ENCODE data around the gene SLX4IP. TPM values are rescaled to one million over a fixed set of nuclear protein-coding genes. Genes with fewer than 3 reads are reported as not detected.

The SLX4IP gene
- total and polyA plus RNA-seq, 2 donors (not counting 1 experiment from before 2014, with no cell fraction given) = 2.0 to 8.1 TPM

DNA sequence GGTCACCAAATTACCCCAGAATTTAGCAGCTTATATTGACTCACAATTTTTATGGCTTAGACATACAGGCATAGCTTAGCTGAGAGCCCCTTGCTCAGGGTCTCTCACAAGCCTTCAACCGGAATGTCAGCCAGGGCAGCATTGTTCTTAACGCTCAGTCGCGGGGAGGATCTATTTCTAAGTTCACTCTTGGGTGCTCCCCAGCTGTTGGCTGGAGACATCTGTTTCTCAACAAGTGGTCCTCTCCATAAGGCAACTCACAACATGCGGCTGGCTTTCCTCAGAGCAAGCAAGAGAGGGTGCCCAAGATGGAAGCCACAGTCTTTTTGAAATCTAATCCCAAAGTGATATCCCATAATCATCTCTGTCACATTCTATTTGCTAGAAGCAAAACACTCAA lies 46.6 kb downstream of the SLX4IP start:
- Histone ChIP-seq H3K4me2 (replicated peaks; ENCODE audit: low read depth, low read length, poor library complexity, severe bottlenecking) (no peak overlapping the region), H2AFZ (ENCODE audit: insufficient read depth, low read depth, low read length, poor library complexity, severe bottlenecking) (no peak overlapping the region), H3K9me3 (ENCODE audit: control extremely low read depth in 1 of 3, control insufficient read depth in 2 of 3, insufficient read depth in 1 of 3, low read length in 2 of 3) (no peaks in the 10 kb centered on the region), H3K9ac (ENCODE audit: low read length) (no peak overlapping the region), H3K4me3 (ENCODE audit: control extremely low read depth in 1 of 5, extremely low read depth in 1 of 5, insufficient read depth in 1 of 5, low read depth in 2 of 5, low read length in 4 of 5) (no peak overlapping the region), H3K36me3 (replicated peaks in 1 of 2; ENCODE audit: control extremely low read depth in 1 of 2, control insufficient read depth in 1 of 2, extremely low read depth in 1 of 2, insufficient read depth in 2 of 2, low read length in 1 of 2) (no peaks in the 10 kb centered on the region), H3K4me1 (ENCODE audit: control insufficient read depth in 2 of 2, insufficient read depth in 2 of 2, low read length in 2 of 2) (peaks cover 0 to under 1% of the 10 kb centered on the region in 2 donors), H3K79me2 (ENCODE audit: control insufficient read depth, insufficient read depth, low read length) (peaks cover 31% of the 10 kb centered on the region), H4K20me1 (ENCODE audit: control insufficient read depth, insufficient read depth, low read length, poor library complexity, severe bottlenecking) (peaks cover 9% of the 10 kb centered on the region), H3K27me3 (replicated peaks in 1 of 4; ENCODE audit: control extremely low read depth in 1 of 4, control insufficient read depth in 3 of 4, insufficient read depth in 4 of 4, low read length in 3 of 4) (no peaks in the 10 kb centered on the region), H3K27ac (ENCODE audit: low read length in 2 of 2) (no peak overlapping the region)
- intact Hi-C loops (cut with micrococcal nuclease) = no loop called here
- Mint-ChIP-seq H3K27me3 (no peaks in the 10 kb centered on the region), H3K4me3 (no peak overlapping the region), H3K27ac (no peak overlapping the region), H3K4me1 (peaks cover 5% of the 10 kb centered on the region), H3K9me3 (ENCODE audit: insufficient read depth) (no peaks in the 10 kb centered on the region)
- POLR2A ChIA-PET = no interaction called here
- WGBS (ENCODE audit: insufficient coverage) = 92% methylated on average over 4 of the region's 5 CpGs
- DNase-seq (no peak), ATAC-seq (ENCODE audit: low read depth) (no peak)
- TF ChIP-seq EZH2 (IDR thresholded peaks at IDR 0.05; ENCODE audit: borderline replicate concordance, insufficient read depth, low read depth, low read length, poor library complexity, severe bottlenecking) = no peak
- TF ChIP-seq, protein P1, sequence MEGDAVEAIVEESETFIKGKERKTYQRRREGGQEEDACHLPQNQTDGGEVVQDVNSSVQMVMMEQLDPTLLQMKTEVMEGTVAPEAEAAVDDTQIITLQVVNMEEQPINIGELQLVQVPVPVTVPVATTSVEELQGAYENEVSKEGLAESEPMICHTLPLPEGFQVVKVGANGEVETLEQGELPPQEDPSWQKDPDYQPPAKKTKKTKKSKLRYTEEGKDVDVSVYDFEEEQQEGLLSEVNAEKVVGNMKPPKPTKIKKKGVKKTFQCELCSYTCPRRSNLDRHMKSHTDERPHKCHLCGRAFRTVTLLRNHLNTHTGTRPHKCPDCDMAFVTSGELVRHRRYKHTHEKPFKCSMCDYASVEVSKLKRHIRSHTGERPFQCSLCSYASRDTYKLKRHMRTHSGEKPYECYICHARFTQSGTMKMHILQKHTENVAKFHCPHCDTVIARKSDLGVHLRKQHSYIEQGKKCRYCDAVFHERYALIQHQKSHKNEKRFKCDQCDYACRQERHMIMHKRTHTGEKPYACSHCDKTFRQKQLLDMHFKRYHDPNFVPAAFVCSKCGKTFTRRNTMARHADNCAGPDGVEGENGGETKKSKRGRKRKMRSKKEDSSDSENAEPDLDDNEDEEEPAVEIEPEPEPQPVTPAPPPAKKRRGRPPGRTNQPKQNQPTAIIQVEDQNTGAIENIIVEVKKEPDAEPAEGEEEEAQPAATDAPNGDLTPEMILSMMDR (IDR thresholded peaks at IDR 0.05) = no peak
- CTCF ChIA-PET = no interaction called here

- peaks cover 5% of the 10 kb centered on the region for H3K4me1 Mint-ChIP-seq
- POLR2A ChIA-PET = no interaction called here
- no peaks in the 10 kb centered on the region for H3K9me3 ChIP-seq (ENCODE audit: control extremely low read depth in 1 of 3, control insufficient read depth in 2 of 3, insufficient read depth in 1 of 3, low read length in 2 of 3)
- no peaks in the 10 kb centered on the region for H3K4me1 ChIP-seq (ENCODE audit: control insufficient read depth in 2 of 2, insufficient read depth in 2 of 2, low read length in 2 of 2)
- CTCF ChIA-PET = no interaction called here
- intact Hi-C loops (cut with micrococcal nuclease) = no loop called here
- H3K4me3 Mint-ChIP-seq = no peak overlapping the region
- no CpG with 5 or more reads among the region's 2 CpGs for WGBS (ENCODE audit: insufficient coverage)
- peaks cover 3% of the 10 kb centered on the region for H4K20me1 ChIP-seq (ENCODE audit: control insufficient read depth, insufficient read depth, low read length, poor library complexity, severe bottlenecking)
- H3K27ac Mint-ChIP-seq = no peak overlapping the region
- ATAC-seq (ENCODE audit: low read depth) (no peak), DNase-seq (no peak)
- H3K27me3 ChIP-seq (replicated peaks in 1 of 4; ENCODE audit: control extremely low read depth in 1 of 4, control insufficient read depth in 3 of 4, insufficient read depth in 4 of 4, low read length in 3 of 4) = no peaks in the 10 kb centered on the region
- no peak for TF ChIP-seq EZH2 (IDR thresholded peaks at IDR 0.05; ENCODE audit: borderline replicate concordance, insufficient read depth, low read depth, low read length, poor library complexity, severe bottlenecking)
- TF ChIP-seq, protein P1 (IDR thresholded peaks at IDR 0.05) = no peak
- H3K79me2 ChIP-seq (ENCODE audit: control insufficient read depth, insufficient read depth, low read length) = peaks cover 20% of the 10 kb centered on the region
- H3K4me2 ChIP-seq (replicated peaks; ENCODE audit: low read depth, low read length, poor library complexity, severe bottlenecking) = no peak overlapping the region
- H3K9ac ChIP-seq (ENCODE audit: low read length) = no peak overlapping the region
- H3K27me3 Mint-ChIP-seq = no peaks in the 10 kb centered on the region
- H3K36me3 ChIP-seq (replicated peaks in 1 of 2; ENCODE audit: control extremely low read depth in 1 of 2, control insufficient read depth in 1 of 2, extremely low read depth in 1 of 2, insufficient read depth in 2 of 2, low read length in 1 of 2) = no peaks in the 10 kb centered on the region
- no peaks in the 10 kb centered on the region for H3K9me3 Mint-ChIP-seq (ENCODE audit: insufficient read depth)
- no peak overlapping the region for H3K27ac ChIP-seq (ENCODE audit: low read length in 2 of 2)
- no peak overlapping the region for H3K4me3 ChIP-seq (ENCODE audit: control extremely low read depth in 1 of 5, extremely low read depth in 1 of 5, insufficient read depth in 1 of 5, low read depth in 2 of 5, low read length in 4 of 5)
- H2AFZ ChIP-seq (ENCODE audit: insufficient read depth, low read depth, low read length, poor library complexity, severe bottlenecking) = no peak overlapping the region
These were observed 48.6 kb downstream of the SLX4IP start for GRCh38 chr20:10483691-10484090.

Measured in B cell (primary cell).